ENCODE data around the gene TM4SF4.

DNA sequence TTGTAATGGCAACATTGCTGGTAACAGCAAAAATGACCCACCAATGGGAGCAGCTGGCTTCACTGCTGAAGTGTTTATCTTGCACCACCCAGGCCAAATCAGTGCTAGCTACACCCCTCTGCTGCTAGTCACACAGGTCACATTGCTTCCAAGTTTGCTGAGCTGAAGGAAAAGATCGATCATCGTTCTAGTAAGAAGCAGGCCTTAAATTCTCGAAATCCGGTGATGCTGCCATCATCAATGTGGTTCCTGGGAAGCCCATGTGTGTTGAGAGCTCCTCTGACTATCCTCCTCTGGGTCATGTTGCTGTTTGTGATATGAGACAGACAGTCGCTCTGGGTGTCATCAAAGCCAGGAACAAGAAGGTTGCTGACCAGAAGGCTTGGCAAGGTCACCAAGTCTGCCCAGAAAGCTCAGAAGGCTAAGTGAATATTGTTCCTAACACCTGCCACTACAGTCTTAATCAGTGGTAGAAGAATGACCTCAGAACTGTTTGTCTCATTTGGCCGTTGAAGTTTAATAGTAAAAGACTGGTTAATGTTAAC, 21.2 kb downstream of the TM4SF4 start:
- TF ChIP-seq, protein P1, sequence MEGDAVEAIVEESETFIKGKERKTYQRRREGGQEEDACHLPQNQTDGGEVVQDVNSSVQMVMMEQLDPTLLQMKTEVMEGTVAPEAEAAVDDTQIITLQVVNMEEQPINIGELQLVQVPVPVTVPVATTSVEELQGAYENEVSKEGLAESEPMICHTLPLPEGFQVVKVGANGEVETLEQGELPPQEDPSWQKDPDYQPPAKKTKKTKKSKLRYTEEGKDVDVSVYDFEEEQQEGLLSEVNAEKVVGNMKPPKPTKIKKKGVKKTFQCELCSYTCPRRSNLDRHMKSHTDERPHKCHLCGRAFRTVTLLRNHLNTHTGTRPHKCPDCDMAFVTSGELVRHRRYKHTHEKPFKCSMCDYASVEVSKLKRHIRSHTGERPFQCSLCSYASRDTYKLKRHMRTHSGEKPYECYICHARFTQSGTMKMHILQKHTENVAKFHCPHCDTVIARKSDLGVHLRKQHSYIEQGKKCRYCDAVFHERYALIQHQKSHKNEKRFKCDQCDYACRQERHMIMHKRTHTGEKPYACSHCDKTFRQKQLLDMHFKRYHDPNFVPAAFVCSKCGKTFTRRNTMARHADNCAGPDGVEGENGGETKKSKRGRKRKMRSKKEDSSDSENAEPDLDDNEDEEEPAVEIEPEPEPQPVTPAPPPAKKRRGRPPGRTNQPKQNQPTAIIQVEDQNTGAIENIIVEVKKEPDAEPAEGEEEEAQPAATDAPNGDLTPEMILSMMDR (conservative IDR thresholded peaks at IDR 0.05) = no peak
- no peak for TF ChIP-seq EZH2 (IDR thresholded peaks at IDR 0.05; ENCODE audit: low read depth)

Data from PC-9 (cell line).